ENCODE results near the gene SEMA4B.
A peak's percentile ranks its signal among the peaks of the same experiment; 100 is the strongest.
"Not testable (repeated sequence)": the region's sequence is repeated elsewhere in the genome, so short reads cannot be mapped to it uniquely, and the experiment has no call there.

SEMA4B gene, protein sequence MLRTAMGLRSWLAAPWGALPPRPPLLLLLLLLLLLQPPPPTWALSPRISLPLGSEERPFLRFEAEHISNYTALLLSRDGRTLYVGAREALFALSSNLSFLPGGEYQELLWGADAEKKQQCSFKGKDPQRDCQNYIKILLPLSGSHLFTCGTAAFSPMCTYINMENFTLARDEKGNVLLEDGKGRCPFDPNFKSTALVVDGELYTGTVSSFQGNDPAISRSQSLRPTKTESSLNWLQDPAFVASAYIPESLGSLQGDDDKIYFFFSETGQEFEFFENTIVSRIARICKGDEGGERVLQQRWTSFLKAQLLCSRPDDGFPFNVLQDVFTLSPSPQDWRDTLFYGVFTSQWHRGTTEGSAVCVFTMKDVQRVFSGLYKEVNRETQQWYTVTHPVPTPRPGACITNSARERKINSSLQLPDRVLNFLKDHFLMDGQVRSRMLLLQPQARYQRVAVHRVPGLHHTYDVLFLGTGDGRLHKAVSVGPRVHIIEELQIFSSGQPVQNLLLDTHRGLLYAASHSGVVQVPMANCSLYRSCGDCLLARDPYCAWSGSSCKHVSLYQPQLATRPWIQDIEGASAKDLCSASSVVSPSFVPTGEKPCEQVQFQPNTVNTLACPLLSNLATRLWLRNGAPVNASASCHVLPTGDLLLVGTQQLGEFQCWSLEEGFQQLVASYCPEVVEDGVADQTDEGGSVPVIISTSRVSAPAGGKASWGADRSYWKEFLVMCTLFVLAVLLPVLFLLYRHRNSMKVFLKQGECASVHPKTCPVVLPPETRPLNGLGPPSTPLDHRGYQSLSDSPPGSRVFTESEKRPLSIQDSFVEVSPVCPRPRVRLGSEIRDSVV

DNA sequence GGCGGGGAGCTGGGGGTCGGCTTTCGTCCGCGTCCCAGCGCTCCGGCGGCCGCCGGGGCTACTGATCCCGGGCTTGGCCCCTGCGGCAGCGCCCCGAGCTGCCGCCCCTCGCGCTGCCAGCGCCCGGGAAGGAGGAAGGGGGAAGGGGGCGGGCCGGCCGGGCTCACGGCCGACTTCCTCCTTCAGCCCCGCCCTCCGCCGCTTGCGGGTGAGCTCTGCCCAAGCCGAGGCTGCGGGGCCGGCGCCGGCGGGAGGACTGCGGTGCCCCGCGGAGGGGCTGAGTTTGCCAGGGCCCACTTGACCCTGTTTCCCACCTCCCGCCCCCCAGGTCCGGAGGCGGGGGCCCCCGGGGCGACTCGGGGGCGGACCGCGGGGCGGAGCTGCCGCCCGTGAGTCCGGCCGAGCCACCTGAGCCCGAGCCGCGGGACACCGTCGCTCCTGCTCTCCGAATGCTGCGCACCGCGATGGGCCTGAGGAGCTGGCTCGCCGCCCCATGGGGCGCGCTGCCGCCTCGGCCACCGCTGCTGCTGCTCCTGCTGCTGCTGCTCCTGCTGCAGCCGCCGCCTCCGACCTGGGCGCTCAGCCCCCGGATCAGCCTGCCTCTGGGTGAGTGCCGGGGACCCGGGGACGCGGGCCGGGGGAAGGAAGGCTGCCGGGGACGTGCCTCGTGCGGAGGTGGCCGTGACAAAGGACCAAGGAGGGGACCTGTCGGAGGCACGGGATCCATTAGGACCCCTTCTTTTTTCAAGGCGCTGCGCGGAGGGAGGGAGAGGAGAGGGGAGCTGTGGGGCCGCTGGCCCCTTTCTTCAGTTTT lies at the start of gene SEMA4B:
TSS of gene SEMA4B (plus strand) at position 201 of the 814 bp plus-strand sequence. CDS start at position 450, 249 bp downstream.
- peak; percentile 68 for DNase-seq

DNA sequence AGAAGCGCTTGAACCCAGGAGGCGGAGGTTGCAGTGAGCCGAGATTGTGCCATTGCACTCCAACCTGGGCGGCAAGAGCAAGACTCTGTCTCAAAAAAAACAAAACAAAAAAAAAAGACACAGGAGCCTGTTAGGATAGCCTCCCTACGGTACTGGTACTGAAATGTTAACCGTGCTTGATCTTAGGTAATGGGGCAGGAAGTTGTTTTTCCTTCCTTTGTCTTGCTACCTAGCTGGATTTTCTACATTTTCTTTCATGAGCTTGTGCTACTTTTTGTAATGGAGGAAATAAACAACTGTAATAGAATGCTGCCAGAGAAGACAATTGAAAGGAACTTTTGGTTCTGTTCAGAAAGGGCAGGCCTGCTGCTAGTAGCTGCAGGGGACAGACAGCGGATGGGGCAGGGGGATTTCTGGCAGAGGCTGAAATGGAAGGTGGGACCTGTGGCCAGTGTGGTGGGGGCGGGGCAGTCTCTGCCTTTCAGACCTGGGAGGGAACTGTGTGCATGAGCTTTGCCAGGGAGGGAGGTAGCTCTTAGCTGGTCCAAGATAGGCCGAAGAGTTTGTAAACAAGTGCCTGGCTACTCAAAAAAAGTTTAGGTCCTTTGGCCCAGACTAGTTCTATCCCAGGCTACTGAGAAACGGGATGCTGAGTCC lies 49.0 kb upstream of the SEMA4B start:
- DNase-seq = peak; percentile 41

DNA sequence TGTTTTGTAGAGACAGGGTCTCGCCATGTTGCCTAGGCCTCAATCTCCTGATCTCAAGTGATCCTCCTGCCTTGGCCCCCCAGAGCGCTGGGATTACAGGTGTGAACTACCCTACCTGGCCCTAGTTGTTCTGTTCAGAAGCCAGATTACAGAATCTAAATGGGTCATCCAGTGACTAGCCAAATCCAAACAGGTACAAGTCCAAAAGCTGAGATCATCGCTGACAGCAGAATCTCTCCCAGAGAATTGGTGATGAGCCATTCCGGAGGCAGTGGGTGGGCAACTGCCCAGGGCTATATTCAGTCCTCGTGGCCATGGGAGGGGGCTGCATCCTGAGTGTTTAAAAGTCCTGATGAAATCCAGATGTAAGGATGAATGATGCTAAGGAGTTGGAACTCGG lies 47.5 kb upstream of the SEMA4B start:
- DNase-seq = no peak

DNA sequence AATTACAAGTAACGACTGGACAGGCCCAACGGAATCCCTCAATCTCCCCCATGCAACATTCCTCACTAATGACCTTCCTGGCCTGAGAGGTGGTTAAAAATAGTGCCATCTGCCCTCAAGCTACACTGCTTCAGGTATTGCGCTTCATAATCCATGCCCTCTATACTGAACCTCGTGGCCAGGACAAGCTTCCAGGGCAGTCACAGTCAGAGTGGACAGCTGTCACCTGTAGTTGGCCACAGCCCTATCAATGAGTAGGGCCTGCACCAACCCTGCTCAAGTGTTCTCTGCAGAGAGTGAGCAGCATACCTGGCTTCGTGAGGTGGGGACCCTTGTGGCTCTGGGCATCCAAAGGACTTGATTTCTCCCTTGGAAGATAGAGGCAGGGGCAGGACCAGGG lies 46.9 kb upstream of the SEMA4B start:
- DNase-seq = no peak

DNA sequence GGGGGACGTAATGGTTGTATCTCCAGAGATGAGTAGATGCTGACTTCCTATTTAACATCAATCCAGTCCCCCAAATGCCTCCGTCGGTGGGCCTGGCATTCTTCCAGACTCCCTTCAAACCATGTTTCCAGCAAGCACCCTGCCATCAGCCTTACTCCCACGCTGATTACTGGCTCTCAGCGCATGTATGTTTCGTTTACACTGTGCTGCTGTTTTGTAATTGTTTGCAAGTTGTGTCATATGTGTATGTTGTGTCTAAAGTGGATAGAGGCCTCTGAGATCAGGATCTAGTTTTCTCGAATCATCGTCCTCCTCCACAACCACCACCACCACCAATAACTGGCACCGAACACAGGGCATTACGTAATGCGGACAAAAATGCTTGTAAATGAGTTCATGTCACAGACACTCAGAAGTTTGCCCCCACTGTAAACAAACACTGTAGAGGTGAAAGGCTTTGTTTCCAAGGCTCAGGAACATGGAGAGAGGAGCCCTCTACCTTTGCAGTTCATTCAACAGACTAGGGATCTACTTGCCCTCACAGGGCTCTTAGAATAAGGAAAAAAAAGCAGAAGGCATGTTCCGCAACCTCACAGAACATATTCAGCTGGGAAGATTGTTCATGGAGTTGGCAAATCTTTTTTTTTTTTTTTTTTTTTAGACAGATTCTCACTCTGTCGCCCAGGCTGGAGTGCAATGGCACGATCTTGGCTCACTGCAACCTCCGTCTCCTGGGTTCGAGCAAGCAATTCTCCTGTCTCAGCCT lies 46.1 kb upstream of the SEMA4B start:
- DNase-seq = no peak

DNA sequence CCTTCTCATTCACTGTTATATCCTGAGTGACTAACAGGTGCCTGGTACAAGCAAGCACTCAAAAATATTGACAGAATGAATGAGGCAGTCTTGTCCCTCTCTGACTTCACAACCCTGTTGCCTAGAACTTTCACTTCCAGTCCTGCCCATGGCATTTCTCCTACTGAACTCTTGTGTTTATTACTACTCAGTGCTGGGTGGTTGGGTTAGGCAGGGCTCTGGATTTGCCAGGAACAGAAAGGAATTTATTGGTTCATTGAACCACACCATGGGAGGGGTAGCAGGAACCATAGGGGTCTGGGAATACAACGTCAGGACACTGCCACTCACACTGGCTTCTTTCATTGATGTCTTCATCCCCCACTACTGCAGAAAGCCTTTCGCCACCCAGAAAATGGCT lies 41.9 kb upstream of the SEMA4B start:
- DNase-seq = no peak

DNA sequence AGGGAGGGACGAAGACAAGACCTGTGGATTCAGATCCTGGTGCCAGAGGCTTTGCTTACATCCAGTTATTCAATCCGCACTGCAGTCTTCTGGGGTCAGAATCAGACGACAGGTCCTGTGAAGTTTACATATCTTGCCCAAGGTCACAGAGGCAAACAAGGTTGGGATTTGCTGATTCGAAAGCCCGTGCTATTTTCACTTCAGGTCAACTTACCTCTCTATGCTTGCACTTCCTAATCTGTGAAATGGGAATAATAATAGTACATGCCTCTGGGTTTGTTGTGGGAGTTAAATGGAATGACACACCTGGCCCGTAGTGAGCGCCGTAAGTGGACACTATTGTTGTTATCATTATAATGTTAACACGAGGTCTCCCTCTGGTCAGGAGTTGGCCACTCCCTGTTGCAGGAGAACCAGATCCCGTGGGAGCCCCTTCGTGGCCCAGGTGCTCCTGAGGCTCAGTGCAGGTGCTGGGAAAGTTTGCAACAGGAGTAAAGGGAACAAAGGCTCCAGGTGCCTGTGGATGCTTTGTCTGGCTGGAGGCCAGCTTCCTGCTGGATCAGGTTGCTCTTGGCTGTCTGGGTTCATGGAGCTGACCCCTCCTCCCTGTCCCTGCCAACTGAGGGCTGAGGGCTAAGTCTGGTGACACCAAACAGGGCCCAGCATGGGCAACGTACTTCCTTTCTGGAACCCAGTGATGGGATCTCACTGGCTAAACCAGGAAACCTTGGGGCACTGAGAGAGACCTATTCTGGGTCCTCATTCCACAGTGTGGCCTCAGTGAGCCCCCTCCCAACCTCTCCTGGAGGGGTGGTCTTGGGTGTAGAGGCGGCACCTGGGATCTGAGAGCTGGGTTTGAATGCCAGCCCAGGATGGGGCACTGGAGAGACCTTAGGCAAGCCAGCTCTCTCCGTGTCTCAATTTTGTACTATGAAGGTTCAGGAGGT lies 40.1 kb upstream of the SEMA4B start:
- no peak for DNase-seq

DNA sequence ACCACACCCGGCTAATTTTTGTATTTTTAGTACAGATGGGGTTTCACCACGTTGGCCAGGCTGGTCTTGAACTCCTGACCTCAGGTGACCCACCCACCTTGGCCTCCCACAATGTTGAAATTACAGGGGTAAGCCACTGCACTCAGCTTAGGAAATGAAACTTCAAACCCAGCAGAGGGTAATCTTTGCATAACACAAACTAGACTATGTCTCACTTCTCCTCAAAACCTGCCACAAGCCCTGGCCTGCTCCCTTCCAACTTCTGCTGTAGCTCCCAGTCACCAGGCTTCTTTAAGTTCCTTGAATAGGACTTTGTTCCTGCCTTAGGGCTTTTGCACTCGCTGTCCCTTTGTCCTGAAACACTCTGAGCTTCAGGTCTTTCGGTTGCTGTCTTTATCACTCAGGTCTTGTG lies 39.2 kb upstream of the SEMA4B start:
- DNase-seq = no peak

DNA sequence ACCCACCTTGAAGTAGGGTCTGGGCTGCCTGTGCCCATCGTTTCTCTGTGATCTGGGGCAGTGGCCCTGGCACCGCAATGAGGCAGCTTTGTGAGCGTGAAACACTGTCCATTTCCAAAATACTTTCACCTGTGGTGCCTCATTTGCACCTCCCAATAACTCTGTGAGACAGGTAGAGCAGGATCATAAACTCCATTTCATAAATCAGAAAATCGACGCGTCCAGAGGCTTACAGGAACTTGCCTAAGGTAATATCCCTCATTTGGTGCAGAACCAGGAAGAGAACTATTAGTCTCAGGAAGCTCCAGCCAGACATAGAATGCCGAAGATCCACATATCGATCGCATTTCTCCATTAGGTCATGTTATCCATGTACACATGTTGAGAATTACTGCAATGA lies 38.2 kb upstream of the SEMA4B start:
- DNase-seq = no peak

DNA sequence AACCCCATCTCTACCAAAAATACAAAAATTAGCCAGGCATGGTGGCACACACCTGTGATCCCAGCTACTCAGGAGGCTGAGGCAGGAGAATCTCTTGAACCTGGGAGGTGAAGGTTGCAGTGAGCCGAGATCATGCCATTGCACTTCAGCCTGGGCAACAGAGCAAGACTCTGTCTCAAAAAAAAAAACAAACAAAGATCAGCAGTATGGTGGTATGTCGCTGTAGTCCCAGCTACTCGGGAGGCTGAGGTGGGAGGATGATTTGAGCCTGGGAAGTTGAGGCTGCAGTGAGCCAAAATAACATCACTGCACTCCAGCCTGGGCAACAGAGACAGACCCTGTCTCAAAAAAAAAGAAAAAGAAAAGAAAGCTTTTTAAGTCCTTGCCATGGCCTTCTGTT lies 36.9 kb upstream of the SEMA4B start:
- not testable (repeated sequence) for DNase-seq

DNA sequence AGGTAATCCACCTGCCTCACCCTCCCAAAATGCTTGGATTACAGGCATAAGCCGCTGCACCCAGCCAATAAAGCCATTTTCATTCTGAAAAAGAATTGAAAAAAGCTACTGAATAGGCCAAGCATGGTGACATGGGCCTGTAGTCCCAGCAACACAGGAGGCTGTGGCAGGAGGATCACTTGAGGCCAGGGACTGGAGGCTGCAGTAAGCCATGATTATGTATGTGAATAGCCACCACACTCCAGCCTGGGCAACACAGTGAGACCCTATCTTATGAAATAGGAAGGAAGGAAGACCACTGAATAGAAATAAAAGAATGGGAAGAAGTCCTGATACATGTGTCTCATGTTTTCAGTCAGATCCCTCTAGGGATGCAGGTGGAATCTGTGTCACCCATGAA lies 36.0 kb upstream of the SEMA4B start:
- no peak for DNase-seq

DNA sequence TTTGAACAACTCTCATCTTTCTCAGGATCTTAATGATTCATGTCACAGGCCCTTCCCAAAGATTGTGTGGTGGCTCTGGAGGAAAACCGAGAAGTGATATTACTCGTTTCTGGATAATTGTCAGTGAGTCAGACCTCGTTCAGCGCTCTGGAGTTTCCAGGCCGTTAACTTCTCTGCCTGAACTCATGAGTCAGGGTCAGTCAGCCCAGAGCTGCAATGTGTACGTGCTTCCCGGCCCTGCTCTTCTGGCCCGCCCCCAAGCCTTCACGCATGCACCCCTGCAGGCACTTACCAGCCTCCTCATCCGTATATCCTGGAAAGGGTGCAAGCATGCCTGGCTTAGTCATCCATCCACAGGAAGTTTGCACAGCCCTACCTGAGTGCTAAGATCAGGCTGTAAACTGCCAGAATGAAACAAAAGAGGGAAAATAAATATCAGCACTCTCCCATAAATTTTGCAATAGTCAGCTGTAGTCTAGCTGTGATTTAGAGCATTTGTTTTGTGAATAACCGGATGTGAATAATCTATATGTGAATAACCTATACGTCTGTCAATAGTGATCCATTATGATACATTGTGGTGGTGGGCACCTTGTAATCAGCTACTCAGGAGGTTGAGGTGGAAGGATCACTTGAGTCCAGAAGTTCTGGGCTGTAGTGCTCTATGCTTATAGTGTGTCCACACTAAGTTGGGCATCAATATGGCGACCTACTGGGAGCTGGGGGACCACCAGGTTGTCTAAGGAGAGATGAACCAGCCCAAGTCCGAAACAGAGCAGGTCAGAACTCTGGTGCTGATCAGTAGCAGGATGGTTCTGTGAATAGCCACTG lies 35.3 kb upstream of the SEMA4B start:
- no peak for DNase-seq

DNA sequence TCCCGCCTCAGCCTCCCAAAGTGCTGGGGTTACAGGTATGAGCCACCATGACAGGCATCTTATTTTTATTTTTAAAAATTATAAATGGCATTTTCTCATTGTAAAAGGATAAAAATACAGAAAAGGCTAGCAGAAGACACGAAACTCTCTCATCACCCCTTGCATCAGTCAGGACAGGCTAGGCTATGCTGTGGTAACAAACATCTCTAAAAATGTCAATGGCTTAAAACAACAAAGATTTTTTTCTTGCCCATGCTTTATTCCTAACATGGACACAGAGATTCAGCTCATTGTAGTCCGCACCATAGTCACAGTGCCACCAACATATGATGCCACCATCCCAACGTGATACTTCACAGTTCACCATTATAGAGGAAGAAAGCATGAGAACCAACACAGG lies 34.0 kb upstream of the SEMA4B start:
- no peak for DNase-seq

DNA sequence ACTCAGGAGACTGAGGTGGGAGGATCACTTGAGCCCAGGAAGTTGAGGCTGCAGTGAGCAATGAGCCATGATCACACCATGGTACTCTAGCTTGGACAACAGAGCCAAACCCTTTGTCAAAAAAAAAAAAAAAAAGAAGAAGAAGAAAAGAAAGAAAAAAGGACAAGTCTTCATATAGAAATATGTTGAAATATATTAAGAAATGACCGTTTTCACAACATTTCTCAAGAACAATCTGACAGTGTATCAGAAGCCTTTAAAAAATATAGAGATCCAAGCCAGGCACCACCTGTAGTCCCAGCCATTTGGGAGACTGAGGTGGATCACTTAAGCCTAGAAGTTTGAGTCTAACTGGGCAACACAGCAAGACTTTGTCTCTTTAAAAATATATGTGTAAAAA lies 29.5 kb upstream of the SEMA4B start:
- no peak for DNase-seq

DNA sequence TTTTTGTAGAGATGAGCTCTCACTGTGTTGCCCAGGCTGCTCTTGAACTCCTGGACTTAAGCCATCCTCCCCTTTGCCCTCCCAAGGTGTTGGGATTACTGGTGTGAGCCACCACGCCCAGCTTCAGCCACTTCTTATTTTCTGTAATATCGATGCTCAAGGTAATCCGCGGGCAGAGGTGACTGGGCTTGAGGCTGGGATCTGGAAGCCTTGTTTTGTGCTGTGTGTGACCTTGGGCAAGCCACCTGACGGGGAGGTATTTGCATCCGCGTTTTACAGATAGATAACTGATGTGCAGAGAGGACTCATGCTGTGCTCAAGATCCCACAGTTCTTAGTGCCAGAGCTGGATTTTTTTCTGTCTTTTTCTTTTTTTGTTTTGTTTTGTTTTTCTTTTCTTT lies 27.8 kb upstream of the SEMA4B start:
- DNase-seq = no peak

DNA sequence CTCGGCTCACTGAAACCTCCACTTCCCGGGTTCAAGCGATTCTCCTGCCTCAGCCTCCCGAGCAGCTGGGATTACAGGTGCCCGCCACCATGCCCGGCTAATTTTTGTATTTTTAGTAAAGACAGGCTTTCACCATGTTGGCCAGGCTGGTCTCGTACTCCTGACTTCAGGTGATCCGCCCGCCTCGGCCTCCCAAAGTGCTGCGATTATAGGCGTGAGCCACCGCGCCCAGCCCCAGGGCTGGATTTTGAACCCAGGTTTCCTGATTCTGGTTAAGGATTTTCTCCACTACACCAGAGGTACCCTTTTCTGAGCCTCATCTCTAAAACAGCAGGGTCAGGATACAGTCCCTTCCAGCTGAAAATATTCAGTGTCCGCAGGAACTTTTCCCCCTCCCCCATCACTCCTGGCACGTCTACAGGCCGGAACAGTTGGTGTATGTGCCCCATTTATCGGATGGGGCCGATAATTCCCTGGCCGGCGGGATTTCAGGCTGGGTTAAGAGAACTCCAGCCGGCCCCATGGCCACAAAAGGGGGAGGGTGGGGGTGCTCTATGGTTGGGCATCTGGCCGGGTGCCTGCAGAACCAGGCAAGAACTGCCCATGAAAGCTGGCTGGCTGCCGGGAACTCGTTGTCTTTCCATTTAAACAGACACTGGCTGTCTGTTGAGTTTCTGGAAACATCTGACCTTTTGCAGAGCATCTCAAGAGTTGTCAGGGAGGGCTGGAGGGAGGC lies 26.8 kb upstream of the SEMA4B start:
- DNase-seq = peak; percentile 94

DNA sequence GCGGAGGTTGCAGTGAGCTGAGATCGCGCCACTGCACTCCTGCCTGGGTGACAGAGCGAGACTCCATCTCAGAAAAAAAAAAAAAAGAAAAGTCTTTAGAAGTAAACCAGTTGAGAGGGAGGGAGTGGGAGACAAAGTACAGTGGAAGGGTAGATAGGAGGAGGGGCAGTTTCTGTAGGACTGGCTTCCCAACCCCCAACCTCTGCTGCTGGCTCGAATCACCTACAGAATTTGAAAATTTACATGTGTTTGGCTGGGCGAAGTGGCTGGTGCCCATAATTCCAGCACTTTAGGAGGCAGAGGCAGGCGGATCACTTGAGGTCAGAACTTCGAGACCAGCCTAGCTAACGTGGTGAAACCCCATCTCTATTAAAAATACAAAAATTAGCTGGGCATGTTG lies 24.1 kb upstream of the SEMA4B start:
- no peak for DNase-seq

DNA sequence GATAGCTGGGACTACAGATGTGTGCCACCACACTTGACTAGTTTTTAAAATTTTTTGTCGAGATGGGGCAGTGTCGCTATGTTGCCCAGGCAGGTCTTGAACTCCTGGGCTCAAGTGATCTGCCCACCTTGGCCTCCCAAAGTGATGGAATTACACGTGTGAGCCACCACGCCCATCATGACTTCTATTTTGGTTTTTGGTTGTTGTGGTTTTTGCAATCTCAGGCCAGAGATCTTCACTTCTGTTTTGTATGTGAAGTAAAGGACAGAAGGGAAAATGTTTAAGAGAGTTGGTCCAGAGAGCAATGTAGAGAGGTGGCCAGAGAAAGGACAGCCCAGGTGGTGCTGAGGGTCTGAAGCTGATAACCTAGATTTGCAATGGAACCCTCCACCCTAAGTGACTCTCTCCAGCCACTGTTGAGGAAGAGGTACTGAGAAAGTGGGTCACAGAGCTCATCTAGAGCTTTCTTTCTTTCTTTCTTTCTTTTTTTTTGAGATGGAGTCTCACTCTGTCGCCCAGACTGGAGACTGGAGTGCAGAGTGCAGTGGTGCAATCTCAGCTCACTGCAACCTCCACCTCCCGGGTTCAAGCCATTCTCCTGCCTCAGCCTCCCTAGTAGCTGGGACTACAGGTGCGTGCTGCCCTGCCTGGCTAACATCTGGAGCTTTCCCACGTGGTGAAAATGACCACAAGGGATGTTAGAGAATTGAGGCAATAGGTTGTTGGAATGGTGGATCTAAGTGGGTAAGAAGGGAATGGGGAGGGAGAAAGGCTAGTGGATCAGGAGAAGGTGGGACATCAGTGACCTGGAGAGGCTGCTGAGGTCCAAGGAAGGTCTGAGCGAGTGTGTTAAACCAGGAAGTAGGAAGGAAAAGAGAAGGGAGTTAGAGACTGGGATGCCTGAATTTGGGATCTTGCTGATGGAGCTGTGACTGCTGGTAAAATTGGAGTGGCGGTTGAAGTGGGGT lies 22.4 kb upstream of the SEMA4B start:
- DNase-seq = no peak

Measured in midbrain (tissue), 1 donor.